ENCODE results near the gene KANK2.
"Not testable (repeated sequence)": the region's sequence is repeated elsewhere in the genome, so short reads cannot be mapped to it uniquely, and the experiment has no call there.

GRCh38 chr19:11121963-11122362 is 75.4 kb downstream of the KANK2 start:
- not testable (repeated sequence) for TF ChIP-seq CTCF, POLR2A (IDR thresholded peaks at IDR 0.05)

Measured in adrenal gland (tissue), 5 donors.